ENCODE measurements around the gene IGSF8.

IGSF8 gene

GRCh38 chr1:160108888-160109662, 10.7 kb upstream of the IGSF8 start:
- Histone ChIP-seq H3K27me3 (ENCODE audit: insufficient read depth, low read length) (no peaks in the 10 kb centered on the region), H3K36me3 (ENCODE audit: insufficient read depth, low read length) (no peaks in the 10 kb centered on the region), H3K4me1 (ENCODE audit: insufficient read depth, low read length) (peaks cover 13% of the 10 kb centered on the region), H3K4me3 (ENCODE audit: low read length) (no peak overlapping the region), H2AFZ (ENCODE audit: low read depth, low read length) (no peak overlapping the region), H3K9me3 (ENCODE audit: low read length) (no peaks in the 10 kb centered on the region)

- H2AFZ ChIP-seq (ENCODE audit: low read depth, low read length): no peak overlapping the region
- H3K9me3 ChIP-seq (ENCODE audit: low read length): no peaks in the 10 kb centered on the region
- no peaks in the 10 kb centered on the region for H3K36me3 ChIP-seq (ENCODE audit: insufficient read depth, low read length)
- no peaks in the 10 kb centered on the region for H3K27me3 ChIP-seq (ENCODE audit: insufficient read depth, low read length)
- H3K4me3 ChIP-seq (ENCODE audit: low read length): no peak overlapping the region
- H3K4me1 ChIP-seq (ENCODE audit: insufficient read depth, low read length): peaks cover 20% of the 10 kb centered on the region
Observed at GRCh38 chr1:160107512-160107911, 9.1 kb upstream of the IGSF8 start.

GRCh38 chr1:160105155-160105554, 6.7 kb upstream of the IGSF8 start:
- Histone ChIP-seq H3K36me3 (ENCODE audit: insufficient read depth, low read length) (no peaks in the 10 kb centered on the region), H3K4me1 (ENCODE audit: insufficient read depth, low read length) (peaks cover 35% of the 10 kb centered on the region)

GRCh38 chr1:160104486-160104885, 6.1 kb upstream of the IGSF8 start:
- Histone ChIP-seq H3K36me3 (ENCODE audit: insufficient read depth, low read length) (no peaks in the 10 kb centered on the region), H3K27me3 (ENCODE audit: insufficient read depth, low read length) (no peaks in the 10 kb centered on the region), H3K4me3 (ENCODE audit: low read length) (no peak overlapping the region), H3K9me3 (ENCODE audit: low read length) (no peaks in the 10 kb centered on the region), H3K4me1 (ENCODE audit: insufficient read depth, low read length) (peaks cover 30% of the 10 kb centered on the region), H2AFZ (ENCODE audit: low read depth, low read length) (no peak overlapping the region)

More at GRCh38 chr1:160105155-160105554, 6.7 kb upstream of the IGSF8 start:
- Histone ChIP-seq H3K4me3 (ENCODE audit: low read length) (no peak overlapping the region), H2AFZ (ENCODE audit: low read depth, low read length) (no peak overlapping the region), H3K27me3 (ENCODE audit: insufficient read depth, low read length) (no peaks in the 10 kb centered on the region), H3K9me3 (ENCODE audit: low read length) (no peaks in the 10 kb centered on the region)

- Histone ChIP-seq H3K27me3 (ENCODE audit: insufficient read depth, low read length) (no peaks in the 10 kb centered on the region), H2AFZ (ENCODE audit: low read depth, low read length) (no peak overlapping the region), H3K4me3 (ENCODE audit: low read length) (no peak overlapping the region), H3K36me3 (ENCODE audit: insufficient read depth, low read length) (no peaks in the 10 kb centered on the region), H3K9me3 (ENCODE audit: low read length) (no peaks in the 10 kb centered on the region), H3K4me1 (ENCODE audit: insufficient read depth, low read length) (peaks cover 29% of the 10 kb centered on the region)
Observed at GRCh38 chr1:160103658-160104408, 5.4 kb upstream of the IGSF8 start.

- no peaks in the 10 kb centered on the region for H3K9me3 ChIP-seq (ENCODE audit: low read length)
- no peaks in the 10 kb centered on the region for H3K36me3 ChIP-seq (ENCODE audit: insufficient read depth, low read length)
- no peak overlapping the region for H3K4me3 ChIP-seq (ENCODE audit: low read length)
- H3K27me3 ChIP-seq (ENCODE audit: insufficient read depth, low read length): no peaks in the 10 kb centered on the region
- H3K4me1 ChIP-seq (ENCODE audit: insufficient read depth, low read length): peaks cover 33% of the 10 kb centered on the region
- H2AFZ ChIP-seq (ENCODE audit: low read depth, low read length): no peak overlapping the region
Observed at GRCh38 chr1:160101717-160102522, 3.5 kb upstream of the IGSF8 start.

GRCh38 chr1:160101037-160101716, 2.8 kb upstream of the IGSF8 start:
- Histone ChIP-seq H2AFZ (ENCODE audit: low read depth, low read length) (no peak overlapping the region), H3K4me3 (ENCODE audit: low read length) (no peak overlapping the region), H3K4me1 (ENCODE audit: insufficient read depth, low read length) (peaks cover 36% of the 10 kb centered on the region), H3K9me3 (ENCODE audit: low read length) (no peaks in the 10 kb centered on the region), H3K36me3 (ENCODE audit: insufficient read depth, low read length) (no peaks in the 10 kb centered on the region), H3K27me3 (ENCODE audit: insufficient read depth, low read length) (no peaks in the 10 kb centered on the region)

GRCh38 chr1:160099716-160100375, 1.4 kb upstream of the IGSF8 start:
- Histone ChIP-seq H3K36me3 (ENCODE audit: insufficient read depth, low read length) (no peaks in the 10 kb centered on the region), H2AFZ (ENCODE audit: low read depth, low read length) (peak overlapping the region; percentile 63), H3K9me3 (ENCODE audit: low read length) (no peaks in the 10 kb centered on the region), H3K4me3 (ENCODE audit: low read length) (no peak overlapping the region), H3K4me1 (ENCODE audit: insufficient read depth, low read length) (peaks cover 48% of the 10 kb centered on the region), H3K27me3 (ENCODE audit: insufficient read depth, low read length) (no peaks in the 10 kb centered on the region)

GRCh38 chr1:160098852-160099561, 588 bp upstream of the IGSF8 start:
- Histone ChIP-seq H3K4me1 (ENCODE audit: insufficient read depth, low read length) (peaks cover 48% of the 10 kb centered on the region), H3K4me3 (ENCODE audit: low read length) (peak overlapping the region; percentile 44), H3K9me3 (ENCODE audit: low read length) (no peaks in the 10 kb centered on the region), H3K36me3 (ENCODE audit: insufficient read depth, low read length) (no peaks in the 10 kb centered on the region), H2AFZ (ENCODE audit: low read depth, low read length) (peak overlapping the region; percentile 63), H3K27me3 (ENCODE audit: insufficient read depth, low read length) (no peaks in the 10 kb centered on the region)

- H2AFZ ChIP-seq (ENCODE audit: low read depth, low read length): no peak overlapping the region
- H3K4me3 ChIP-seq (ENCODE audit: low read length): peak overlapping the region; percentile 60
- no peaks in the 10 kb centered on the region for H3K27me3 ChIP-seq (ENCODE audit: insufficient read depth, low read length)
- no peaks in the 10 kb centered on the region for H3K36me3 ChIP-seq (ENCODE audit: insufficient read depth, low read length)
- peaks cover 39% of the 10 kb centered on the region for H3K4me1 ChIP-seq (ENCODE audit: insufficient read depth, low read length)
- no peaks in the 10 kb centered on the region for H3K9me3 ChIP-seq (ENCODE audit: low read length)
Observed at GRCh38 chr1:160097151-160097910, 1.1 kb downstream of the IGSF8 start.

- H3K4me3 ChIP-seq (ENCODE audit: low read length): no peak overlapping the region
- H3K4me1 ChIP-seq (ENCODE audit: insufficient read depth, low read length): peaks cover 31% of the 10 kb centered on the region
- H3K9me3 ChIP-seq (ENCODE audit: low read length): no peaks in the 10 kb centered on the region
- no peaks in the 10 kb centered on the region for H3K27me3 ChIP-seq (ENCODE audit: insufficient read depth, low read length)
- no peak overlapping the region for H2AFZ ChIP-seq (ENCODE audit: low read depth, low read length)
- no peaks in the 10 kb centered on the region for H3K36me3 ChIP-seq (ENCODE audit: insufficient read depth, low read length)
Observed at GRCh38 chr1:160096274-160097116, 1.9 kb downstream of the IGSF8 start.

All from neuron (in vitro differentiated cells).